ENCODE measurements around the gene SCD.

SCD gene

DNA sequence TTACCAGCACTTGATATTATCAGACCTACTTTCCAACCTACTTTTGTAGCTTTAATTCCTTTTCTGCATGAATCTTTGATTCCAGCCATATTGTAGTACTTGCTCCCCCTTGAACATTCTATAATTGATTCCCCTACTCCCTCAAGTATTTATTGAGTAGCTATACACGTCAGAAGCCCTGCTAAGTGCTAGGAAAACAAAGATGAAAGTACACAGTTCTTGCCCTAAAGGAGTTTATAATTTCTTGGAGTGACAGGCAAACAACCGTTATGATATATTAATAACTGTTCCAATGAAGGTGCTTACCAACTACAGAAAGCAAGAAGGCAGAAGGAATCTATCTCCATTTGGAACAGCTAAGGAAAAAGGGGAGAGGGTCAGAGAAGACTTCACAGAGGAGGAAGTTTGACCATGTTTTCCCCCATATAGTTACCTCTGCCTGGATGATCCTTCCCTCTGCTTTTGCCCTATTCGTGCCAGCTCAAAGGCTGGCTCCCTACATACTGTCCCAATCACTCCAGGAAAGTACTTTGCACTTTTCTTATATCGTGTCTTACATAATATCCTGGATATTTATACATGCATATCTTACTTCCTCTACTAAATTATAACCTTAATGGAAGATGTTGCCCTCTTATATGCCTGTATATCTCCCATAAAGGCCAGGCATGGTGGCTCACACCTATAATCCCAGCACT is 54.7 kb downstream of the SCD start:
- DNase-seq (ENCODE audit: low spot score): no peak
- Histone ChIP-seq H3K4me3 (no peak overlapping the region), H3K27ac (no peak overlapping the region)
- TF ChIP-seq, protein P1, sequence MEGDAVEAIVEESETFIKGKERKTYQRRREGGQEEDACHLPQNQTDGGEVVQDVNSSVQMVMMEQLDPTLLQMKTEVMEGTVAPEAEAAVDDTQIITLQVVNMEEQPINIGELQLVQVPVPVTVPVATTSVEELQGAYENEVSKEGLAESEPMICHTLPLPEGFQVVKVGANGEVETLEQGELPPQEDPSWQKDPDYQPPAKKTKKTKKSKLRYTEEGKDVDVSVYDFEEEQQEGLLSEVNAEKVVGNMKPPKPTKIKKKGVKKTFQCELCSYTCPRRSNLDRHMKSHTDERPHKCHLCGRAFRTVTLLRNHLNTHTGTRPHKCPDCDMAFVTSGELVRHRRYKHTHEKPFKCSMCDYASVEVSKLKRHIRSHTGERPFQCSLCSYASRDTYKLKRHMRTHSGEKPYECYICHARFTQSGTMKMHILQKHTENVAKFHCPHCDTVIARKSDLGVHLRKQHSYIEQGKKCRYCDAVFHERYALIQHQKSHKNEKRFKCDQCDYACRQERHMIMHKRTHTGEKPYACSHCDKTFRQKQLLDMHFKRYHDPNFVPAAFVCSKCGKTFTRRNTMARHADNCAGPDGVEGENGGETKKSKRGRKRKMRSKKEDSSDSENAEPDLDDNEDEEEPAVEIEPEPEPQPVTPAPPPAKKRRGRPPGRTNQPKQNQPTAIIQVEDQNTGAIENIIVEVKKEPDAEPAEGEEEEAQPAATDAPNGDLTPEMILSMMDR (IDR thresholded peaks at IDR 0.05): no peak

GRCh38 chr10:100403734-100404133 is 56.7 kb downstream of the SCD start:
- Histone ChIP-seq H3K4me3 (no peak overlapping the region), H3K27ac (no peak overlapping the region)
- no peak for DNase-seq (ENCODE audit: low spot score)
- TF ChIP-seq, protein P1 (IDR thresholded peaks at IDR 0.05): no peak

DNA sequence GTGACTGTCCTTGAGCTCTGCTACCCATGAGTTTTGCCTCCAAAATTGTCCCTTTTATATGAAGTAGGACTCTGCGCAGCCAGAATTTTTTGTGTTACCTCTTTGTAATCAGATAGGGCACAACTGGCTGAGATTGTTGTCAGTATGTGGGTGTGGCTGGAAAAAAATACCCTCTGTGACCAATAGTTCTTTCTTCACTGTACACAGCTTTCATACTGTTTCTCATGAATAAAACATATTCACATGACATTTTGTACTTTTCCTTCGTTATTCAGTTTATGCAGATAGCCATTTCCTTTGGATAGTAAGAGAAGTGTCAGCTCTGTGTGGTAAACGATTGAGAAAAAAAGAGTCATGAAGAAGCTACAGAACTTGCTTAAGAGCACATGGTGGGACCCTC is 66.1 kb downstream of the SCD start:
- no peak for DNase-seq (ENCODE audit: low spot score)
- H3K4me3 ChIP-seq: no peak overlapping the region
- H3K27ac ChIP-seq: no peak overlapping the region
- TF ChIP-seq, protein P1 (IDR thresholded peaks at IDR 0.05): no peak

Measured in coronary artery (tissue), 2 donors.